DOHH2 (cell line): ENCODE measurements around the gene NAXD.

Experiments
- CTCF ChIP-seq: fragments of 200-600 bp; sonication (generic); IDR thresholded peaks from one replicate; pipeline ENCODE4 v1.5.1; 2014; ENCODE audit warnings: antibody characterized with exemption, mild to moderate bottlenecking, low read depth, low read length; ENCODE audit not compliant: poor library complexity, severe bottlenecking
- EZH2phosphoT487 ChIP-seq: fragments of 200-600 bp; sonication (generic); IDR thresholded peaks from 2 replicates; pipeline ENCODE4 v1.6.1; 2017; ENCODE audit warnings: borderline replicate concordance, mild to moderate bottlenecking, antibody characterized with exemption, low read length, moderate library complexity, mixed read lengths

GRCh38 chr13:110635405-110636002 is 20.2 kb downstream of the NAXD start:
- TF ChIP-seq CTCF (no peak), EZH2phosphoT487 (no peak)
